SW480 (cell line): Measurements from ENCODE around the gene FLNB.

ENCODE experiments used
- DNase-seq: peaks from one replicate; pipeline ENCODE4 v3.0.0-alpha.2; 2016; ENCODE audit warnings: low spot score

FLNB gene

DNA sequence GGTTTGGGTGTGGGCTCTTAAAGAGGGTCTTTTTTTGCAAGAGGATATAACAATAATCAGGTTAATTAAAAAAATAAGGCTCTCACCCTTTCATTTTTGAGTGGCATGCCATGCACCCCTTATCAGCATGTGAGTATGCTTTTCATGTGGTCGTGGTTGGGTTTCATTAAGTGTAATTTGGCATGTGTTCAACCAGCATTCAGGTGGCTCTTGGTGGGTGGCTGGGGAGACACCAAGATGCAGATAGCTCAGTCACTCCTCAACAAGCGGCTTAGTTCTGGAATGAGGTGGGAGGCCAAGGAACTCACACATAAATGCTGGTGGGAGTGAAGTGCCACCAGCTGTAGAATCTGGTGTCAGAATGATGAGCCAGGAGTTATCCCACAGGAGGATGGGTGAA is 66.8 kb downstream of the FLNB start:
- peak; percentile 44 for DNase-seq

DNA sequence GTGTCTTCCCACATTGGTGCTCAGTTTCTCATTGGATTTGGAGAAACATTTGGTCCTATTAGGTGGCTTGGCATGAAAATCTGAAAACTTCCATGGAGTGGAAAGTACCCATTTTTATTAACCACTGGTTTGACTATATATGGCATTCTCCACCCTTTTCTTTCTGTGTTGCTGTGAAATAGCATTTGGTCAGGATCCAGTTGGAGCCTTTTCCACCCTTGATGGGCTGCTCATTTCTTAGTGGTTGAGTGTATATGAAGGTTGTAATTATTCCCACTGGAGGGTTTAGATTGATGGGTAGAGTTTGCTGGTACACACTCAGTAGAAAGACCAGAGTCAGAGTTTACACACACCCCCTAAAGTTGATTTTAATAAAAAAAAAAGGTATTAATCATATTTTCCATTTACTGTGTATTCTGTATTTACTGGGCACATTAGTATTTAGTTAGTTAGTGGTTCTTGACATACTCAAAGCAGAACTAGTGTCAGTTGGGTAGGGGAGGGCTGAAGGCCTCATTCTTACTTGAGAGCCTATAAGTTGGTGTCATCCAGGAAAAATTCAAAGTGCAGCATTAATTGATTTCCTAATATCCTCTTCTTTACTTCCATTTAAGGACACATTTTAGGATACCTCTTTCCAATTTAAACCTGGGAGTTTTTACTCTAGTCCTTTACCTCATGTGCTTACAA is 69.5 kb downstream of the FLNB start:
- no peak for DNase-seq

DNA sequence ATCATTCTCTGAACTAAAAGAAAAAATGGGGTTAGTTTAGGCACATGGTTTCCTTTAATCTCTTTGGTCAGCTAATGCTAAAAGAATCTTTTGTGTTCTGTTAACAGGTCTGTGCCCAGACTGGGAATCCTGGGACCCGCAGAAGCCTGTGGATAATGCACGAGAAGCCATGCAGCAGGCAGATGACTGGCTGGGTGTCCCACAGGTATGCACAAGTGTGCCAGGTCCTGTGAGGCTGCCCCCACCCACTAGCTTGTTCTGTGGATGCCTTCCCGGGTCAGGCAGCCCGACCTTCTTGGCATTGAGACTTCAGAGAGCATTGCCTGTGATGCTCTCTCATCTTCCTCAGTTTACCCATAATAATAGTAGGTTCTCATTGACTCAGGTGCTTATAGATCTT is 70.4 kb downstream of the FLNB start:
- DNase-seq, result no peak

DNA sequence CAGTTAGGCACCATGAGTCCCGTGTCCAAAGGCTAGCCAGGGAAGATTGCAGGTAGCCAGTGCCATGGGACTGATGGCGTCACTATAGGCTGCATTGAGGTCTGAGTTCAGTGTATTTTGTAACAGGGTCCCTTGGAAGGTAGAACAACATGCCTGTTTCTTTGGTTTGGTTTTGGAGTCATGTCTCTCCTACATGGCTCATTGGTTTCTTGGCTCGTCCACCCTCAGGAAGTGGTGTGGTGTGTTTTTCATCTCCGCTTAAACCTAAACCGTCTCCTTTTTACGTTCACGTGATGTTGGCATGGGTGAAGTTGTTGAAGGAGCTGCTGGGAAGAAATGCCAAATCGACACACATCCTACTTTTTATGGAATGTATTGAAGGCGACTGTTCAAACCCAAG is 71.6 kb downstream of the FLNB start:
- DNase-seq, result no peak

DNA sequence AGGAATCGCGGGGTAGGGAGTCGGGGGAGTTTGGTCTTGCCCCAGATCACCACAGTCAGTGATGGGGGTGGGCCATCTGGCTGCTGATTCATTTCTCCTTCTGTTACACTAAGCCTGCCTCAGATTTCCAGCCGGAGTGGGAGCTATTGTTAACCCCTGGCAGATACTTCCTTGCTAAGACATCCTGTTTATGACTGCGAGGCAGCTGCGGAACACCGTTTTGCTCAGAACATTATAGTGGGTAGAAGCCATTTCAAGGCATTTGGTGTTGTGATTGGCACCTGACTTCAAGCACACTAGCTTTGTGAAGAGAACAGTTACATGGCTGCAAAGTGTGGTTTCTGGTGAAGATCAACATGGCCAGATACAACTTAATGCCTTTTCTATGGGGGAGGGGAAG is 73.8 kb downstream of the FLNB start:
- DNase-seq, result no peak

DNA sequence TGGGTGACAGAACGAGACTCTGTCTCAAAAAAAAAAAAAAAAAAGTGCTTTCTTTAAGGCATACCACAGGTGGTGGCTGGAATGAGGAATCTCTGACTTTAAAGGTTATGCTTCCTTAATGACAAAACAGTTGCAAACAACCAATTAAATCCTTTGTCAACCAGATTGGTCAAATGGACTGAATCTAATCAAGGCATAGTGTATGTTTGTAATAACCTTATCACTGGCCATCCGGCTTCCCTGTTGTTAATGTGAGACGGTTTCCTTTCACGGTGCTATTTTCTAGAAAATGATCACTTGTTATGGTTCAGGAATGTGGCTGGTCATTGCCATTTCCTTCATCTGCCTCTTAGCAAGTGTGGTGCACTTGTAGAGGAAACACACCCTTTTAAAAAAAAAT is 75.9 kb downstream of the FLNB start:
- DNase-seq, result peak; percentile 44

DNA sequence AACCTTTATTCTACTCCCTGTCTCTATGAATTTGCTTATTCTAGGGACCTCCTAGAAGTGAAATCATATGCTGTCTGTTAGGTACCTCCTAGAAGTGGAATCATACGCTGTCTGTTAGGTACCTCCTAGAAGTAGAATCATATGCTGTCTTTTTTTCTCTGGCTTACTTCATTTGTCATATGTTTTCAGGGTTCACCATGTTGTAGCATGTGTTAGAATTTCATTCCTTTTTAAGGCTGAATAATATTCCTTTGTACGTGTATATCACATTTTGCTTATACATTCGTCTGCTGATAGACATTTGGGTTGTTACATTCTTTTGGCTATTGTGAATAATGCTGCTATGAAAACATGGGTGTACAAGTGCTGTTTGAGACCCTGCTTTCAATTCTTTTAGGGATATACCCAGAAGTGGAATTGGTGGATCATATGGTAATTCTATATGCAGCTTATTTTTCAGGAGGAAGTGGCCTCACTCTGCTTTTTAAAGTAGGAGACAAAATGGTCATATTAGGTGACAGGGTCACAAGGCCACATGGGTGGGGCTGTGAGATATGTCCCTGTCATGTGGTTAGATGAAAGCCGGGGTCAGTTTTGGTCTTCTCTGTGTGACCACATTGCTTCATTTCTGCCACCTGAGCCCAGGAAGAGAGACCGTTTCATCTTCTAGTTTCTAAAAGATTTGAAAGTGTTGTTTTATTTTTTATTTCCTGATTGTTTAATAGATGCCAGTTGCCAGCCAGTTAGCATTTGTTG is 76.7 kb downstream of the FLNB start:
- DNase-seq, result peak; percentile 85

DNA sequence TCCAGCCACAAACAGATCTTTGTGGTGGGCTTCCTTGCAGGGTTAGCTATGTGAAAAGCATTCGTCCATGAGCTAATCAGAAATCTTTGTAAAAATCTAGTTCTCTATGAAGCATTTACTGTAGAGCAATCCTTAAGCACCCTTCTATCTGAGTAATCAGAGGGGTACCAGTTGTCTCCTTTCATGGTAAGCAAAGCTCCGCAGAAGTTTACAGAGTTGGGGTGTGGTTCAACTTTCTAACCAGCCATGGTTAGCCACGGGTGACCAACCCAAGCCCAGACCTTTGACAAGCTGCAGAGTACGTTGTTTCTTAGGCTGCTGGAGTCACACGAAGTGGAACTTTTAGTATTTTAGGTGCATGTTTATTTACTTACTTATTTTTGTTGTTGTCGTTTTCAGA is 77.4 kb downstream of the FLNB start:
- DNase-seq, result peak; percentile 75

DNA sequence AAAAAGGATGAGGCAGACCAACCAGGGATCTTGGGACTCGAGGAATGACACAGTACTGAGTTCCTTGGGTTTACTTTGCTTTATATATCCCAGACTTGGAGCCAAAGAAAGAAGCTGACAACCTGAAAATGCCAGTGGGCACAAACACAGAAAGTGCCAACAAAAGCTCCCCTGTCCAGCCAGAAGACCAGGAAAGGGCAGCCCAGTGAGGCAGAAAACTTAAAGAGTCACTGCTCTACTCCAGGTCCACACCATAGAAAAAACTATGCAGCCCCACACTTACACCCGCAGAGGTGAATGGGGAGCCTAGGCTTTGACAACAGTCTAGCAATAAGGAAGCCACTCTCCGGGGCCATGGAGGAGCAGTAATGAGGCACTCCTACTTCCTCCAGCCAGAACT is 80.3 kb downstream of the FLNB start:
- DNase-seq, result no peak

DNA sequence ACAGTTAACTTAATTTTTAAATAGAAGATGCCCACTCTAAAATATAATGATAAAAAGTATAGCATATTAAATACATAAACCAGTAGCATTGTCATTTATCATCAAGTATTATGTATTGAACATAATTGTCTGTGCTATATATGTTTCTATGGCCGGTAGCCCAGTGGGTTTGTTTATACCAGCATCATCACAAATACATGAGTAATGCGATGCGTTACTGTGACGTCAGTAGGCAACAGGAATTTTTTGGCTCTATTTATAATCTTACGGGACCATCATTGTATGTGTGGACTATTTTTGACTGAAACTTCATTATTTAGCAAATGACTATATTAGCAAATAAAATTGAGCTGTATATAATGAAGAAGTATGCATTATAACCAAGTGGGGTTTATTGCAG is 82.1 kb downstream of the FLNB start:
- no peak for DNase-seq

DNA sequence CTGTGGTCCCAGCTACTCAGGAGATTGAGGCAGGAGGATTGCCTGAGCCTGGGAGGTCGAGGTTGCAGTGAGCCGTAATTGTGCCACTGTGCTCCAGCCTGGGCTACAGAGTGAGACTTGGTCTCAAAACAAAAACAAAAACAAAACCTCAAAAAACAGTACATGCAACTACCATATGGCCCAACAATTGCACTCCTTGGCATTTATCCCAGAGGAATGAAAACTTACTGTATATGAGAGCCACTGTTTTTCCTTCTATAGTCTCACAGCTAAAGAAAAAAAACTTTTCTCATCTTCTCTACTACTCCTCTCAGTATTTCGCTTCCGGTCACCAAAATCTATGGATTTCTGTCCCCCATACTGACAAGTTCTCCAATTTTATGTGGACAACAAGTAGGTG is 84.3 kb downstream of the FLNB start:
- DNase-seq, result no peak

DNA sequence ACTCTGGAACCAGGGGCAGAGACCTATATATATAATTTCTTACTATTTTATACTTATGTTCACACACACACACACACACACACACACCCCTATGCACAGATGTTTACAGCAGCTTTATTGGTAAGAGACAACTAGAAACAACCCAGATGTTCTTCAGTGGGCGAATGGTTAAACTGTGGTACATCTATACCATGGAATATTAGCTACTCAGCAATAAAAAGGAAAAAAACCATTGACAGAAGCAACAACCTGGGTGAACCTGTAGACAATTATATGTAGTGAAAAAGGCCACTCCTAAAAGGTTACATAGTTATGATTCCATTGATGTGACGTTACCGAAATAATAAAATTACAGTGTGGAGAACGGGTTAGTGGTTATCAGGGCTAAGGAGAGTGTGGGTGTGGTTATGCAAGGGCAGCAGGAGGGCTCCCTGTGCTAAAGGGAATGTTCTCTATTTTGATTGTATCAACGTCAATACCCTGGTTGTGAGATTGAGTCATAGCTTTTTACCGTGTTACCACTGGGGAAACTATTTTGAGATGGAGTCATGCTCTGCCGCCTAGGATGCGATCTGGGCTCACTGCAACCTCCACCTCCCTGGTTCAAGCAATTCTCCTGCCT is 85.5 kb downstream of the FLNB start:
- peak; percentile 67 for DNase-seq

DNA sequence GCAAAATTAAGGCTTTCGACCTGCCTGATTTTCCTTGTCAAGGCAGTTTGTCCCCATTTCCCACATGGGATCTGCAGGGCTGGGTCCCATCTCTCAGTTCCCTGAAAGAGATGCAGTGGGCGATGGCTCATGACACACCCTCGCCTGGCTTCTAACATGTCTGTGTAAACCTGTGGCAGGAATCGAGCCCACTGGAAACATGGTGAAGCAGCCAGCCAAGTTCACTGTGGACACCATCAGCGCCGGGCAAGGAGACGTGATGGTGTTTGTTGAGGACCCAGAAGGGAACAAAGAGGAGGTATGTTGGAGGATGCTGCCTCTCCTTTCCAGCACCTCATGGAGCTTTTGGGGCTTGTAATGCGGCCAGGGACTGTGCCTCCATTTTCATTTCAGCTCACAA is 86.4 kb downstream of the FLNB start:
- no peak for DNase-seq

DNA sequence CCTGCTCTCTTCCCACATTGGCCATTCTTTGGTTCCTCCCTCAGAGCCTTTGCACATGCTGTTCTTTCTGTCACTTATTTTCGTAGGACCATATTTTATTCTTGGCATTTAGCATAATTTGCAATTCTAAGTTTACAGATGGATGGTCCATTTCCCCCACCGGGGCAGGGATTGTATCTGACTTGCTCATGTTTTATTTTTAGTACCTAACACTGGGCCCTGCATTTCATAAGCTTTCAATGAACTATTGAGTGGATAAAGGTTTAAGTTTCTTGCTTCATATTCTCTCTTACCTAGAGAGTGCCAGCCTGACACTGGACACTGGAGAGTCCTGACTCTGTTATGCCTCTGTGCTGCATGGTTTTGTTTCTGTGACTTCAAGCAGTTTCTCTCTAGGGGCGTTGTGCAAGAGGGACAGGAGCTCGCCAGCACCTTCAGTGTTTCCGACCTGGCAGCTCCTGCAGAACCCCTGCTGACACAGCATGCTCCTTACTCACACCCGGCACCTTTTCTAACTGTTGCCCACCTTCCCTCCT is 87.4 kb downstream of the FLNB start:
- no peak for DNase-seq

DNA sequence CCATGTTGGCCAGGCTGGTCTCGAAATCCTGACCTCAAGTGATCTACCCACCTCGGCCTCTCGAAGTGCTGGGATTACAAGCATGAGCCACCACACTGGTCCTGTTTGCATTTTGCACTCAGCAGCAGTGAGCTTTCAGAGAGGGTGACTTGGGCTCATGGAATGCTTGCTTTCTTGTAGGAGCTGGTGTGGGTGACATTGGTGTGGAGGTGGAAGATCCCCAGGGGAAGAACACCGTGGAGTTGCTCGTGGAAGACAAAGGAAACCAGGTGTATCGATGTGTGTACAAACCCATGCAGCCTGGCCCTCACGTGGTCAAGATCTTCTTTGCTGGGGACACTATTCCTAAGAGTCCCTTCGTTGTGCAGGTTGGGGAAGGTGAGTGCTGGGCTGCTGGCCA is 90.3 kb downstream of the FLNB start:
- DNase-seq, result no peak

DNA sequence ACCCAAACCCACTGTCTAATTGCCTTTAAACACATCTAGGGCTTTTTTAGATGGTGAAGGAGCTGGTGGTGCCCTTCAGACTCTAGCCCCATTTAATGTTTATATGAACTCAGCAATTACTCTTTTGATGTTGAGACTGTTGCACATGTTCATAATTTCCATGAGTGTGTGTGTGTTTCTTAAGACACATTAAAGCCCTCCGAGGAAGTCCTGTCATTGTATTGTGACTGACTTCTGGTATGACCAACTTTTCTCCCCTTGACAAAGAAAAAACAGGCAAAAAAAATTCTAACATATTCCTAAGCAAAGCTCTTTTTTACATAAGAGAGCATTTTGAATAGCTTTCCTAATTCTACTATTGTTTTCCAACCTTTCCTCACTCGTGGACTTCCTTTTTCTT is 91.6 kb downstream of the FLNB start:
- no peak for DNase-seq

DNA sequence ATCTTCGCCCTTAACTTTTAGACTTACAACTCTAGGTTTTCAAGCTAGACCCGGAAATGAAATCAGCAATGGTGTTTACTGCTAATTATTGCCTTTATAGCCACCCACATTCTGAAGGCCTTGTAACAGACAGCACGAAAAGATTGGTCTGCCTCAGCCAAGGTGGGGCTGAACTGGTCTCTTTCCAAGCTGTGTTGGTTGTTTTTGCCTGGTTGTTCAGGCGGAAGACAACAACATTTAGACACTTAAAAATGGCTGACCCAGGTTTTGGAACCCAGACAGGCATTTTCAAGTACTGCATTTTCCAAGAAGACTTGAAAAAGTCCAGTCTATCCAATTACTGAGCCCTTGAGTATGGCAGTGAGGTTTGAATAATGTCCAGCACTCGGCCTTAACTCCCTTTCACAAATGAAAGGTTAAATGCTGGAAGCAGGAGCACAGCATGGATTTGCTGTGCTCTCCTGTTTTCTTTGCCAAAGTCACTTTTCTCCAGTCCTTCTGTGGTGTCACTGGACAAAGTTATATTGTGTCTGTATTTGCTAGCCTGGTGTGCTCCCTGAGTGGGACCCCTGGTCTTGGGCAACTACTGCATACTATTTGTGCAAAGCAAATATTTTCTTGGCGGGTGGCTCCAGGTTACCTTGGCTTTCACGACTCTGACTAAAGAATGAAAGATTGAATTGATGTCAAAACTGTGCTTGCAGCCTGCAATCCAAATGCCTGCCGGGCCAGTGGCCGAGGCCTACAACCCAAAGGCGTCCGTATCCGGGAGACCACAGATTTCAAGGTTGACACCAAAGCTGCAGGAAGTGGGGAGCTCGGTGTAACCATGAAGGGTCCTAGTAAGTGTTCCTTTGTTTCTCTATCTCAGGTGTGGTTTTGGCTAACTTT is 93.5 kb downstream of the FLNB start:
- no peak for DNase-seq

DNA sequence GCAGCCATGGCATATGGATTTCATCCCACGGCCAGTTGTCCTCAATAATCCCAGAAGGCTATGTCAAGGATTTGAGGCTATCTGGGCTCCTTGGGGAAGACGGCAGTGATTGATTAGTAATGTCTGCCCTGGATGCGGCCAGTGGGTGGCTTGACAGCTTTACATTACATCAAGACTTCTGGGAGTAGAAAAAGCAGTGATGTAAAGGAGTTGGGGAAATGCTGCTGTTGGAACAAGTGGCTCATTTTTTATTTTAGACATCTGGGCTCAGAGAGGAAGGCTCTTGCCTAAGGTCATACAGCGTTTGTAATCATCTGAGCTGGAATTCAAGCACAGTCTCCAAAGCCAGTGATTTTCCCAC is 94.1 kb downstream of the FLNB start:
- DNase-seq, result no peak

DNA sequence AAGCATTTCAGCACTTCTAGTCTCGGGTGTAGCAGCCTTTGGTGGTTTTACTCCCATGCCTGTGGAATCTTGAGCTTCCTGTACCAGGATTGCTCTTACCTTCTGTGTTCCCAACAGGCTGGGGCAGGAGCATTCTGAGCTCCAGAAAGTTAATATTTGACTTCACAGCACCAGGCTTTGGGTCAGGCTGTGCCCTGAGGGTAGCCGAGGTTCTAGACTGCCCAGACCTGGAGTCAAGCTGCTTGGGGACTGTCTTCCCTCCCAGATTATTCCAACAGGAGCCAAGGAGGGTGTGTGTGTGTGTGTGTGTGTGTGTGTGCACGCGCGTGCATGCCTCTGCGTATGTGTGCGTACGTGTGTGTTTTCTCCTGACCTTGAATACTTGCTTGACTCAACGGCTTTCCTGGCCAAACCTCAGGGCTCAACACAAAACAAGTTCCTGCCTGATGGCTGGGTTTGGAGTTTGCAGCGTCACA is 94.8 kb downstream of the FLNB start:
- DNase-seq, result no peak

DNA sequence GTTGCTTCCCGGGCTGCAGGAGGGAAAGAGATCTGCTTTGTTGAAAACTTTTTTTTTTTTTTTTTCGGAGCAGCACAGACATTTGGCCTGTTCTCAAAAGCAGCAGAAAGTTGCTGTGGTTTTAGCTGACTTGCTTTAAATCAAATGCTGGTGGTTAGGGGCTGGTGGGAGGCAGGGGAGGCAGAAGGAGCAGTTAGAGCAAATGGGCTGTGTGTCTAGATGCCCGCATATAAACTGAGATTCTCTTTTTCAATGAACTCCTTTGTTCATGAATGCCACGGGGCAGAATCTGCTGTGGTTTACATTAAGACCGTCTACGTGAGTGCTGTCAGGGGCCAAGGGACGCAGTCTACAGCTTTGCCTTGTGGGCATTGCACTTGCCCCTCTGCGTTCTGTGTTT is 95.9 kb downstream of the FLNB start:
- no peak for DNase-seq

DNA sequence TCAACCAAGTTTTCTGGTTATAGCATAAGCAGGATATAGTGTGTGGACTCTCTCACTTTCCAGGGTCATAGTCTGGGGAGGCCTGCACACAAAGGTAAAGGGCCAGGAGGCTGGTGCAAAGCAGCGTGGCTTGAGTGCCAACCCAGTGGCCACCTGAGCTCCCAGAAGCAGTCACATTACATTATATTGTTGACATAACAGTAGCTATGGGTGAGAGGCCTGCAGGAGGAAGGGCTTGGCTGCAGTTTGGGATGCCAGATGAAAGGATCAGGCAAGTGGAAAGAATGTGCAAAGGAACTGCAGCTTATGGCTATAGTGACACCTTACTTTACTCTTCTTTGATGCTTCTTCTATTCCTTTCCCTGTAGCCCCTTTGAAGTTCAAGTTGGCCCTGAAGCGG is 96.5 kb downstream of the FLNB start:
- DNase-seq, result no peak

DNA sequence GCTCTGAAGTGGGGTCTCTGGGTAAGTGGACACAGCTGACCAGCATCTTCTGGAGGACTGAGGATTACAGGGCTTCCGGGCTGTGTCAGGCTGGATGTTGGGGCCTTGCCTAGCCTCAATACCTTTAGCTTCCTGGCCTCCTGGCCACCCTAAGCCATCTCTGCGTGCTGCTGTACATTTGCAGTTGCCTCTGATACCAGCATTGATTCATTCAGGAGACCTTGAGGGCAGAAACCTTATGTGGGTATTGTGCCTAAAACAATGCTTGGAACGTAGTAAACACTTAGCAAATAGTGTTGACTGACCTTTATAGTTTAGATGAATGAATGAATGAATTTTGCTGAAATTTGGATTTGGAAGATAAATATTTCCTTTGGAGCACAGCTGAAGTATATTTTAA is 97.0 kb downstream of the FLNB start:
- no peak for DNase-seq
